Muscle of leg (tissue), 11 donors: ENCODE data around the gene OGA. TPM values are rescaled to one million over a fixed set of nuclear protein-coding genes. Genes with fewer than 3 reads are reported as not detected.

ENCODE experiments used
- DNase-seq: peaks from one replicate; pipeline ENCODE4 v3.0.0; 2013
- H3K27ac ChIP-seq: one replicate; pipeline ENCODE4 v1.5.1; 2013; ENCODE audit warnings: mild to moderate bottlenecking, low read length, control low read depth
- H3K27me3 ChIP-seq: one replicate; pipeline ENCODE4 v1.6.1; 2013; ENCODE audit warnings: low read length; ENCODE audit not compliant: control insufficient read depth, insufficient read depth
- H3K36me3 ChIP-seq: one replicate; pipeline ENCODE4 v1.6.1; 2013; ENCODE audit warnings: low read length; ENCODE audit not compliant: control insufficient read depth, insufficient read depth
- H3K4me1 ChIP-seq: one replicate; pipeline ENCODE4 v1.6.1; 2013; ENCODE audit warnings: low read length; ENCODE audit not compliant: control insufficient read depth, insufficient read depth
- H3K4me3 ChIP-seq: one replicate; pipeline ENCODE4 v1.5.1; 2013; ENCODE audit warnings: low read length, control low read depth
- H3K9me3 ChIP-seq: replicated peaks from 2 replicates; pipeline ENCODE4 v1.6.1; 2013; ENCODE audit warnings: low read depth, low read length; ENCODE audit not compliant: control insufficient read depth
- WGBS: methylation state at CpG from one replicate; pipeline ENCODE4 v1.1.5; 2013; ENCODE audit warnings: missing lambda C conversion rate; ENCODE audit not compliant: insufficient coverage; 5-methylcytosine and 5-hydroxymethylcytosine counted together
- polyA plus RNA-seq, 8 donors: library from polyadenylated mRNA; unstranded; fragments of 120-200 nt; gene quantifications; one replicate each; pipeline versions ENCODE4 v1.2.1 to v1.2.3, GENCODE V29; 2013; ENCODE audit warnings: inconsistent platforms in 1 of 8, low replicate concordance in 1 of 8; ENCODE audit not compliant: insufficient read length in 8 of 8, insufficient read depth in 1 of 8
- total RNA-seq: library from RNA; stranded (reverse); fragments of 120-200 nt; gene quantifications from one replicate; pipeline ENCODE4 v1.2.4, GENCODE V29; 2013

OGA gene
- total and polyA plus RNA-seq, 9 donors, result 73.2 to 127 (median 91.6) TPM

- Histone ChIP-seq H3K4me1 (peaks cover 32% of the 10 kb centered on the region), H3K4me3 (peak overlapping the region; percentile 28), H3K27me3 (no peaks in the 10 kb centered on the region), H3K36me3 (peaks cover 16% of the 10 kb centered on the region), H3K27ac (peak overlapping the region; percentile 29), H3K9me3 (no peaks in the 10 kb centered on the region)
- no peak for DNase-seq
- WGBS, result 42% methylated on average over 29 of the region's 39 CpGs
Observed at GRCh38 chr10:101828766-101829551, 10.7 kb upstream of the OGA start.

GRCh38 chr10:101827919-101828600 lies 9.8 kb upstream of the OGA start:
- 96% methylated on average over 4 of the region's 10 CpGs for WGBS
- no peaks in the 10 kb centered on the region for H3K27me3 ChIP-seq
- H3K4me1 ChIP-seq, result peaks cover 32% of the 10 kb centered on the region
- DNase-seq, result no peak
- H3K36me3 ChIP-seq, result peaks cover 16% of the 10 kb centered on the region
- no peaks in the 10 kb centered on the region for H3K9me3 ChIP-seq
- no peak overlapping the region for H3K4me3 ChIP-seq
- H3K27ac ChIP-seq, result no peak overlapping the region

GRCh38 chr10:101826852-101827434 lies 8.7 kb upstream of the OGA start:
- WGBS, result 100% methylated on average over 1 of the region's 5 CpGs
- Histone ChIP-seq H3K4me1 (peaks cover 26% of the 10 kb centered on the region), H3K36me3 (peaks cover 20% of the 10 kb centered on the region)

GRCh38 chr10:101824736-101825135 lies 6.5 kb upstream of the OGA start:
- no CpG with 5 or more reads among the region's 2 CpGs for WGBS
- no peaks in the 10 kb centered on the region for H3K27me3 ChIP-seq
- H3K27ac ChIP-seq, result no peak overlapping the region
- no peak for DNase-seq
- no peak overlapping the region for H3K4me3 ChIP-seq
- no peaks in the 10 kb centered on the region for H3K9me3 ChIP-seq
- H3K4me1 ChIP-seq, result peaks cover 10% of the 10 kb centered on the region
- peaks cover 20% of the 10 kb centered on the region for H3K36me3 ChIP-seq

More at GRCh38 chr10:101826852-101827434, 8.7 kb upstream of the OGA start:
- no peaks in the 10 kb centered on the region for H3K27me3 ChIP-seq
- no peak overlapping the region for H3K4me3 ChIP-seq
- no peaks in the 10 kb centered on the region for H3K9me3 ChIP-seq
- no peak overlapping the region for H3K27ac ChIP-seq
- no peak for DNase-seq

GRCh38 chr10:101818872-101819633 lies 809 bp upstream of the OGA start:
- WGBS, result 3% methylated on average over 4 of the region's 14 CpGs
- peaks cover 24% of the 10 kb centered on the region for H3K4me1 ChIP-seq
- peak overlapping the region; percentile 77 for H3K4me3 ChIP-seq
- H3K9me3 ChIP-seq, result no peaks in the 10 kb centered on the region
- peaks cover 4% of the 10 kb centered on the region for H3K36me3 ChIP-seq
- no peak for DNase-seq
- peak overlapping the region; percentile 92 for H3K27ac ChIP-seq
- H3K27me3 ChIP-seq, result no peaks in the 10 kb centered on the region

- Histone ChIP-seq H3K4me1 (peaks cover 26% of the 10 kb centered on the region), H3K27me3 (no peaks in the 10 kb centered on the region), H3K27ac (peak overlapping the region; percentile 92), H3K4me3 (peak overlapping the region; percentile 77), H3K9me3 (no peaks in the 10 kb centered on the region), H3K36me3 (peaks cover 4% of the 10 kb centered on the region)
- under 1% methylated on average over 36 of the region's 44 CpGs for WGBS
- DNase-seq, result peak; percentile 97
Observed at GRCh38 chr10:101817337-101818118, 716 bp downstream of the OGA start.

- peak overlapping the region; percentile 92 for H3K27ac ChIP-seq
- peaks cover 8% of the 10 kb centered on the region for H3K36me3 ChIP-seq
- H3K9me3 ChIP-seq, result no peaks in the 10 kb centered on the region
- peaks cover 26% of the 10 kb centered on the region for H3K4me1 ChIP-seq
- H3K4me3 ChIP-seq, result peak overlapping the region; percentile 77
- no CpG with 5 or more reads among the region's 14 CpGs for WGBS
- DNase-seq, result no peak
- no peaks in the 10 kb centered on the region for H3K27me3 ChIP-seq
Observed at GRCh38 chr10:101816913-101817336, 1.3 kb downstream of the OGA start.

GRCh38 chr10:101816376-101816775 lies 1.9 kb downstream of the OGA start:
- WGBS, result 0% methylated on average over 1 of the region's 5 CpGs
- peaks cover 10% of the 10 kb centered on the region for H3K36me3 ChIP-seq
- H3K4me3 ChIP-seq, result peak overlapping the region; percentile 77
- no peaks in the 10 kb centered on the region for H3K27me3 ChIP-seq
- peak overlapping the region; percentile 92 for H3K27ac ChIP-seq
- H3K9me3 ChIP-seq, result no peaks in the 10 kb centered on the region
- peak; percentile 48 for DNase-seq
- H3K4me1 ChIP-seq, result peaks cover 26% of the 10 kb centered on the region

- Histone ChIP-seq H3K4me3 (no peak overlapping the region), H3K27ac (no peak overlapping the region), H3K36me3 (peaks cover 21% of the 10 kb centered on the region), H3K27me3 (no peaks in the 10 kb centered on the region), H3K4me1 (peaks cover 24% of the 10 kb centered on the region), H3K9me3 (no peaks in the 10 kb centered on the region)
- DNase-seq, result no peak
- WGBS, result 58% methylated on average over 3 of the region's 8 CpGs
Observed at GRCh38 chr10:101814466-101815071, 3.7 kb downstream of the OGA start.
